Panc1 (cell line): ENCODE measurements around the gene GNAO1.

ENCODE experiments used
- CTCF ChIP-seq: fragments of 450-650 bp; IDR thresholded peaks from 2 replicates; pipeline ENCODE4 v1.5.1; 2017; ENCODE audit warnings: mild to moderate bottlenecking
- SIN3A ChIP-seq: IDR thresholded peaks from 2 replicates; pipeline ENCODE4 v1.6.1; 2012; ENCODE audit warnings: low read depth, mild to moderate bottlenecking, low read length, moderate library complexity, borderline replicate concordance; ENCODE audit not compliant: insufficient read depth

GRCh38 chr16:56314244-56314850, 123.1 kb downstream of the GNAO1 start:
- TF ChIP-seq CTCF: no peak
- TF ChIP-seq SIN3A: no peak
